IgD-negative memory B cell (primary cell): Measurements from ENCODE around the gene ETF1. TPM values are rescaled to one million over a fixed set of nuclear protein-coding genes. Genes with fewer than 3 reads are reported as not detected.

ENCODE experiments used
- H3K27ac Mint-ChIP-seq, 3 donors: one replicate each; pipeline ENCODE4 v1.8.0; 2020 to 2022; ENCODE audit warnings: mild to moderate bottlenecking in 3 of 3, mixed read lengths in 3 of 3, moderate library complexity in 1 of 3
- H3K27me3 Mint-ChIP-seq: one replicate; pipeline ENCODE4 v1.8.0; 2021; ENCODE audit warnings: mixed read lengths
- H3K36me3 Mint-ChIP-seq: one replicate; pipeline ENCODE4 v1.8.0; 2020; ENCODE audit warnings: mild to moderate bottlenecking, mixed read lengths
- H3K4me1 Mint-ChIP-seq, 3 donors: one replicate each; pipeline ENCODE4 v1.8.0; 2020 to 2022; ENCODE audit warnings: mixed read lengths in 3 of 3, mild to moderate bottlenecking in 1 of 3
- H3K4me3 Mint-ChIP-seq, 4 donors: one replicate each; pipeline ENCODE4 v1.8.0; 2020 to 2022; ENCODE audit warnings: mild to moderate bottlenecking in 4 of 4, mixed read lengths in 4 of 4, moderate library complexity in 3 of 4
- H3K9me3 Mint-ChIP-seq, 3 donors: one replicate each; pipeline ENCODE4 v1.8.0; 2020 to 2021; ENCODE audit warnings: mixed read lengths in 3 of 3, mild to moderate bottlenecking in 1 of 3
- polyA plus RNA-seq: library from polyadenylated mRNA; unstranded; fragments of 300-500 nt; fragmentation: Illumina TruSeq; gene quantifications from one replicate; pipeline ENCODE4 v1.2.3, GENCODE V29; 2021

ETF1 gene
- polyA plus RNA-seq, result 32.0 TPM

- Mint-ChIP-seq H3K27ac (peak within 1 kb of the TSS; percentile 99 to 100 (median 99)), H3K36me3 (no peaks in the 10 kb centered on the region), H3K4me1 (peaks cover 32 to 58% (median 54%) of the 10 kb centered on the region in 3 donors), H3K4me3 (peak within 1 kb of the TSS; percentile 98 to 99 (median 99)), H3K27me3 (no peaks in the 10 kb centered on the region), H3K9me3 (no peaks in the 10 kb centered on the region)
Measured at GRCh38 chr5:138542956-138543729, at the start of gene ETF1. ETF1 (minus strand) TSS chr5:138543236; CDS start chr5:138542918, 318 bp downstream.

- Mint-ChIP-seq H3K36me3 (peaks cover 4% of the 10 kb centered on the region), H3K27ac (no peak overlapping the region), H3K4me1 (no peaks in the 10 kb centered on the region), H3K27me3 (peaks cover 1% of the 10 kb centered on the region), H3K9me3 (no peaks in the 10 kb centered on the region), H3K4me3 (no peak overlapping the region)
Measured at GRCh38 chr5:138588013-138588788, 45.2 kb upstream of the ETF1 start.

- Mint-ChIP-seq H3K27me3 (no peaks in the 10 kb centered on the region), H3K27ac (no peak overlapping the region), H3K9me3 (no peaks in the 10 kb centered on the region), H3K4me1 (no peaks in the 10 kb centered on the region), H3K4me3 (no peak overlapping the region), H3K36me3 (peaks cover 4% of the 10 kb centered on the region)
Measured at GRCh38 chr5:138585157-138585556, 42.1 kb upstream of the ETF1 start.

GRCh38 chr5:138583984-138584637, 41.1 kb upstream of the ETF1 start:
- no peaks in the 10 kb centered on the region for H3K27me3 Mint-ChIP-seq
- H3K27ac Mint-ChIP-seq, result no peak overlapping the region
- no peaks in the 10 kb centered on the region for H3K9me3 Mint-ChIP-seq
- H3K4me1 Mint-ChIP-seq, result peaks cover 3 to 4% (median 4%) of the 10 kb centered on the region in 3 donors
- H3K36me3 Mint-ChIP-seq, result peaks cover 4% of the 10 kb centered on the region
- H3K4me3 Mint-ChIP-seq, result no peak overlapping the region

- Mint-ChIP-seq H3K36me3 (no peaks in the 10 kb centered on the region), H3K4me3 (no peak overlapping the region), H3K27ac (no peak overlapping the region), H3K27me3 (no peaks in the 10 kb centered on the region), H3K9me3 (no peaks in the 10 kb centered on the region), H3K4me1 (peaks cover 3 to 5% (median 4%) of the 10 kb centered on the region in 3 donors)
Measured at GRCh38 chr5:138582959-138583358, 39.9 kb upstream of the ETF1 start.

- Mint-ChIP-seq H3K27ac (no peak overlapping the region), H3K27me3 (no peaks in the 10 kb centered on the region), H3K4me3 (no peak overlapping the region), H3K4me1 (peaks cover 7 to 8% (median 8%) of the 10 kb centered on the region in 3 donors), H3K36me3 (no peaks in the 10 kb centered on the region), H3K9me3 (no peaks in the 10 kb centered on the region)
Measured at GRCh38 chr5:138580777-138581176, 37.7 kb upstream of the ETF1 start.

GRCh38 chr5:138580001-138580400, 37.0 kb upstream of the ETF1 start:
- Mint-ChIP-seq H3K4me1 (peaks cover 11 to 13% (median 12%) of the 10 kb centered on the region in 3 donors), H3K9me3 (no peaks in the 10 kb centered on the region), H3K27me3 (no peaks in the 10 kb centered on the region), H3K36me3 (no peaks in the 10 kb centered on the region), H3K4me3 (no peak overlapping the region), H3K27ac (no peak overlapping the region)

GRCh38 chr5:138579517-138579863, 36.5 kb upstream of the ETF1 start:
- Mint-ChIP-seq H3K27me3 (no peaks in the 10 kb centered on the region), H3K4me3 (peak overlapping the region in 2 of 4 donors; percentile 34 to 36), H3K27ac (peak overlapping the region in 2 of 3 donors; percentile 24 to 81), H3K36me3 (no peaks in the 10 kb centered on the region), H3K4me1 (peaks cover 12 to 18% (median 12%) of the 10 kb centered on the region in 3 donors), H3K9me3 (no peaks in the 10 kb centered on the region)

GRCh38 chr5:138577452-138577851, 34.4 kb upstream of the ETF1 start:
- peak overlapping the region in 2 of 3 donors; percentile 13 to 85 for H3K27ac Mint-ChIP-seq
- H3K4me1 Mint-ChIP-seq, result peaks cover 13 to 29% (median 19%) of the 10 kb centered on the region in 3 donors
- no peaks in the 10 kb centered on the region for H3K27me3 Mint-ChIP-seq
- H3K36me3 Mint-ChIP-seq, result no peaks in the 10 kb centered on the region
- peak overlapping the region in 2 of 4 donors; percentile 5 to 79 for H3K4me3 Mint-ChIP-seq
- H3K9me3 Mint-ChIP-seq, result no peaks in the 10 kb centered on the region

GRCh38 chr5:138575194-138576015, 32.4 kb upstream of the ETF1 start, which contains the start of gene HSPA9:
HSPA9 (minus strand) TSS chr5:138575401; CDS start chr5:138575318, 83 bp downstream.
- Mint-ChIP-seq H3K9me3 (no peaks in the 10 kb centered on the region), H3K4me3 (peak within 1 kb of the TSS; percentile 94 to 97 (median 96)), H3K4me1 (peaks cover 13 to 31% (median 19%) of the 10 kb centered on the region in 3 donors), H3K27me3 (no peaks in the 10 kb centered on the region), H3K36me3 (no peaks in the 10 kb centered on the region), H3K27ac (peak within 1 kb of the TSS; percentile 100)

GRCh38 chr5:138574744-138575193, 31.7 kb upstream of the ETF1 start:
- Mint-ChIP-seq H3K27ac (peak overlapping the region; percentile 100), H3K4me3 (peak overlapping the region; percentile 94 to 97 (median 96)), H3K9me3 (no peaks in the 10 kb centered on the region), H3K27me3 (no peaks in the 10 kb centered on the region), H3K36me3 (no peaks in the 10 kb centered on the region), H3K4me1 (peaks cover 13 to 31% (median 19%) of the 10 kb centered on the region in 3 donors)

- Mint-ChIP-seq H3K9me3 (no peaks in the 10 kb centered on the region), H3K27ac (peak overlapping the region; percentile 100), H3K27me3 (no peaks in the 10 kb centered on the region), H3K4me1 (peaks cover 9 to 27% (median 17%) of the 10 kb centered on the region in 3 donors), H3K36me3 (no peaks in the 10 kb centered on the region), H3K4me3 (peak overlapping the region; percentile 94 to 97 (median 96))
Measured at GRCh38 chr5:138573949-138574670, 31.1 kb upstream of the ETF1 start.

- peaks cover 13 to 26% (median 23%) of the 10 kb centered on the region in 3 donors for H3K4me1 Mint-ChIP-seq
- H3K27ac Mint-ChIP-seq, result peak overlapping the region in 2 of 3 donors; percentile 78 to 100
- no peaks in the 10 kb centered on the region for H3K9me3 Mint-ChIP-seq
- no peaks in the 10 kb centered on the region for H3K36me3 Mint-ChIP-seq
- H3K4me3 Mint-ChIP-seq, result peak overlapping the region in 2 of 4 donors; percentile 55 to 96
- H3K27me3 Mint-ChIP-seq, result no peaks in the 10 kb centered on the region
Measured at GRCh38 chr5:138573223-138573622, 30.2 kb upstream of the ETF1 start.
